Loucy (cell line): ENCODE data around the gene SDE2.

ENCODE experiments used
- CTCF ChIP-seq: fragments of 200-600 bp; sonication (generic); conservative IDR thresholded peaks from 2 replicates; pipeline ENCODE4 v1.5.1; 2014; ENCODE audit warnings: mild to moderate bottlenecking, antibody characterized with exemption, low read length
- EZH2phosphoT487 ChIP-seq: fragments of 200-600 bp; IDR thresholded peaks from 2 replicates; pipeline ENCODE4 v1.6.1; 2018; ENCODE audit warnings: antibody characterized with exemption, mild to moderate bottlenecking, moderate library complexity, borderline replicate concordance

- TF ChIP-seq CTCF (no peak), EZH2phosphoT487 (peak; percentile 20; the same call in 1 of the 2 replicates)
Observed at GRCh38 chr1:225999227-225999911, at the start of gene SDE2.
